Skeletal muscle satellite cell (primary cell): ENCODE results near the gene ARL6IP4.

ENCODE experiments used
- H3K27me3 ChIP-seq: 2 replicates; pipeline ENCODE4 v1.7.0; 2013; ENCODE audit warnings: low read length; ENCODE audit not compliant: control insufficient read depth, insufficient read depth
- H3K36me3 ChIP-seq: 2 replicates; pipeline ENCODE4 v1.7.0; 2013; ENCODE audit warnings: mild to moderate bottlenecking, control low read depth, low read length; ENCODE audit not compliant: insufficient read depth
- H3K4me1 ChIP-seq: 2 replicates; pipeline ENCODE4 v1.7.0; 2013; ENCODE audit warnings: low read length; ENCODE audit not compliant: control insufficient read depth, insufficient read depth
- H3K4me2 ChIP-seq: 2 replicates; pipeline ENCODE4 v1.7.0; 2013; ENCODE audit warnings: mild to moderate bottlenecking, low read length
- H3K4me3 ChIP-seq: 2 replicates; pipeline ENCODE4 v1.7.0; 2013; ENCODE audit warnings: low read length
- H3K9ac ChIP-seq: 2 replicates; pipeline ENCODE4 v1.7.0; 2013; ENCODE audit warnings: mild to moderate bottlenecking, low read depth, low read length, moderate library complexity
- H3K9me3 ChIP-seq: replicated peaks from 2 replicates; pipeline ENCODE4 v1.7.0; 2013; ENCODE audit warnings: mild to moderate bottlenecking, control low read depth, low read length

ARL6IP4 gene

DNA sequence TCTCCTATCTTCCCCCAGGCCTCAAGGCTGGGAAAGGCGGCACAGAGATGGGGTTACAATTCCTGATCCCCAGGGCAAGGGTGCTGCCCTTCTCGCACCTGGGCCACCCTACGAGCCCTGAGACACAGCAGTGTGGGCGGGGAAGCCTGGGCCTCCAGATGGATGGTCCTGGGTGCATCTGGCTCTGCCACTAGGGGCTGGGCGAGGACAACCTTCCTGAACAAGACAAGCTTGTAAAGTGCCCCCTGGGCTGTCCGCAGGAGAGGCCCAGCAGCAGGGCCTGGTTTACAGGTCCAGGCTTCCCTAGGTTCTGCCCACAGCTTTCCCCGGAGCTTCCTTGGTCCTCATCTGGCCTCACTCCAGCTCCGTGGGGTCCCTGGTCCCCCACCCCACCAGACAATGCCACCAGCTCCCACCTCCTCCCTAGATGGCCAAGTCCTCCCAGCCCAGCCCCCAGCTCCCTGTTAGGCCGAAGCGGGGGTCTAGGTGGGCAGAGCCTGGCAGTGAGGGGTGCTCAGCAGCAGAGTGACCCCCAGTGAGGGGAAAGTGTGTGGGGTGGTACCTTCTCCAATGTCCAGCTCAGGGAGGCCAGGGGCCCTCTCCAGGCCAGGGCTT lies 8.9 kb downstream of the ARL6IP4 start:
- H3K27me3 ChIP-seq = no peaks in the 10 kb centered on the region
- no peaks in the 10 kb centered on the region for H3K9me3 ChIP-seq
- H3K4me3 ChIP-seq = no peak overlapping the region
- H3K9ac ChIP-seq = no peak overlapping the region
- H3K4me2 ChIP-seq = no peak overlapping the region
- H3K36me3 ChIP-seq = peaks cover 16% of the 10 kb centered on the region
- H3K4me1 ChIP-seq = peaks cover 7% of the 10 kb centered on the region

GRCh38 chr12:122989874-122990419 lies 9.5 kb downstream of the ARL6IP4 start:
- H3K4me3 ChIP-seq = no peak overlapping the region
- peaks cover under 1% of the 10 kb centered on the region for H3K4me1 ChIP-seq
- H3K9ac ChIP-seq = no peak overlapping the region
- H3K27me3 ChIP-seq = no peaks in the 10 kb centered on the region
- no peak overlapping the region for H3K4me2 ChIP-seq
- H3K9me3 ChIP-seq = no peaks in the 10 kb centered on the region
- H3K36me3 ChIP-seq = peaks cover 17% of the 10 kb centered on the region

GRCh38 chr12:122990561-122990960 lies 10.1 kb downstream of the ARL6IP4 start:
- Histone ChIP-seq H3K36me3 (peaks cover 17% of the 10 kb centered on the region), H3K4me1 (no peaks in the 10 kb centered on the region), H3K9me3 (no peaks in the 10 kb centered on the region), H3K4me3 (no peak overlapping the region), H3K4me2 (no peak overlapping the region), H3K9ac (no peak overlapping the region), H3K27me3 (no peaks in the 10 kb centered on the region)

- Histone ChIP-seq H3K36me3 (peaks cover 17% of the 10 kb centered on the region), H3K9ac (no peak overlapping the region)
Measured at GRCh38 chr12:122990961-122991622, 10.6 kb downstream of the ARL6IP4 start.

DNA sequence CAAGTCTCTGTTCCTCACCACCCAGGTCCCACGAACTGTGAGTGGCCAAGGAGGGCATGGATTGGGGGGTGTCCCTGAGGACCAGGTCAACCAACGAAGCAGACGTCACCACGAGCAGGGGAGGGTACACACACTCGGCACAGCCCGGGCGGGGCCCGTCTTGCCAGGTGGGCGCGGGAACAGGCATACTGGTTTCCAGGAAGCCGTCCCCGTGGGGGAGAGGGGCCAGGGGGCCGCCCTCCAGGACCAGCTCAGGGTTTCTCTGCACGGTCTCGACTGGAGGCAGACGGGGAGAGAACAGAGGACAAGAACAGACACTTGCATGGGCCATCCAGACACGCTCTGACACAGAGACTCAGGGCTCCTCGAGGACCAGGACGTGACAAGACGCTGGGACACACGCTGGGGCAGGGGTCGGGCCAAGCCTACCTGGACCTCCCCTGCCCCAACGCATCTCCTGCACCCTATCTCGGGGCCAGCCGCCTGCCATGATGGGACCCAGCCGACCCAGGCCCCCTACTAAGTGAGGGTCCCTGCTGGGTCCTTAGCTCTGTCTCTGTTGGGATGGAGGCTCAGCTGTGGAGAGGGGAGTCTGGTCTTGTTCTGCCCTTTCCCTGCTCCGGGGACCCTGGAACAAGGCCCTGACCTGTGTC lies 11.3 kb downstream of the ARL6IP4 start:
- Histone ChIP-seq H3K36me3 (peaks cover 17% of the 10 kb centered on the region), H3K4me2 (no peak overlapping the region), H3K4me3 (no peak overlapping the region), H3K9me3 (no peaks in the 10 kb centered on the region), H3K4me1 (no peaks in the 10 kb centered on the region), H3K27me3 (no peaks in the 10 kb centered on the region), H3K9ac (no peak overlapping the region)

More at GRCh38 chr12:122990961-122991622, 10.6 kb downstream of the ARL6IP4 start:
- Histone ChIP-seq H3K4me3 (no peak overlapping the region), H3K27me3 (no peaks in the 10 kb centered on the region), H3K9me3 (no peaks in the 10 kb centered on the region), H3K4me2 (no peak overlapping the region), H3K4me1 (no peaks in the 10 kb centered on the region)

- Histone ChIP-seq H3K36me3 (peaks cover 12% of the 10 kb centered on the region), H3K4me3 (no peak overlapping the region), H3K27me3 (no peaks in the 10 kb centered on the region), H3K9ac (no peak overlapping the region), H3K9me3 (no peaks in the 10 kb centered on the region), H3K4me1 (no peaks in the 10 kb centered on the region), H3K4me2 (no peak overlapping the region)
Measured at GRCh38 chr12:122992386-122992785, 11.9 kb downstream of the ARL6IP4 start.

DNA sequence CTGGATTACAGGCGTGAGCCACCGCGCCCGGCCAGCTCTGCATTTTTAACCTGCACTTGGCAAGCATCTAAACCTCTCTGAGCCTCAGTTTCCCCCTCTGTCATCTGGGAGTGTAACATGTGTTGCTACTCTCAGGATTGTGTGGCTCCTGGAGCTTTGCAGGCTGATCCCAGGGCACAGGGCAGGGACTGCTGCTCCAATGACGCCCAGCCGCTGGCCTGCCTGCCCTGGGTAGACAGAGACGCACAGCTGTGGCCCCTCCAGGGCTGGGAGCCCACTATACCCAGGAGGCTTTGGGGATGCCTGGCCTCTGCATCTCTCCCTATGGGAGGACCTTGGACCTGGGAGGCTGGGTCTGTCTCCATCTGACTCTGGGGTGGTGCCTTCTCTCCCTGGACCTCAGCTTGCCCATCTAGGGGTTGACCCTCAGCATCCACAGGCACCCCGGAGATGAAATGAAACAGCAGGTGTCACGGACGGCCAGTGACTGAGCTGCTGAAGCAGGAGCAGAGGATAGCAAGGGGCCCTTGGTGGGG lies 13.7 kb downstream of the ARL6IP4 start:
- H3K27me3 ChIP-seq = no peaks in the 10 kb centered on the region
- H3K4me1 ChIP-seq = no peaks in the 10 kb centered on the region
- H3K4me2 ChIP-seq = no peak overlapping the region
- H3K9me3 ChIP-seq = no peaks in the 10 kb centered on the region
- H3K4me3 ChIP-seq = no peak overlapping the region
- H3K36me3 ChIP-seq = peaks cover 3% of the 10 kb centered on the region
- no peak overlapping the region for H3K9ac ChIP-seq

DNA sequence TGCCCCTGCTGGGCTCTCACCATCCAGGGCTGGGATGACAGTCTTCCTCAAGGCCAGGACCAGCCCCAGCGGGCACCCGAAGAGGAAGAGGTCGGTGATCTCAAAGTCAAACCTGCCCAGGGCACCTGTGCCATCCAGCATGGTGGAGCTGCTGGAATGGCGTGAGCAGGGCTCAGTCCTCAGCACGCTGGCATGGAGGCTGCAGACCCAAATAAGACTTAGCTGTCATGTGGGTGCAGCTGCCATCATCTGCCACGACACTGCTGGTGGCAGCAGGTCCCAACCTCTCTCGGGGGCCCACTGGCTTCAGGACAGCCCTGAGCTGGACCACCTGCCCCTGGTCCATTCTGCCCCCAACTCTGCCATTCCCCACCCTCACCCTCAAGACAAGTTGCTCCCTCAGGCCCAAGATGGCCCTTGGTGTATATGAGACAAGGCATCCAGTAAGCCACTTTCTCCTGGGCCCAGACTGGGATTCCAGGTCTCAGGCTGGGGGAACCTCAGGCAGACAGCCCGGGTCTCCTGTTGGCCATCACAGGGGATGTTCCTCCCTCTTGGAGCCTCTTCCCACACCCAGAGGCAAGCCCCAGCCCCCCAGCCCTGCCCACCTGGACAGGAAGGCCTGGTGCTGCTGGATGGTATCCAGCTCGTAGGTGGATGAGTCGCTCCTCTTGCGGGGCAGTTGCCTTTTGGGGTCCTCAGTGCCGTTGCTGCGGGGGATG lies 14.5 kb downstream of the ARL6IP4 start:
- peaks cover 3% of the 10 kb centered on the region for H3K36me3 ChIP-seq
- H3K4me2 ChIP-seq = no peak overlapping the region
- H3K4me1 ChIP-seq = no peaks in the 10 kb centered on the region
- H3K4me3 ChIP-seq = no peak overlapping the region
- H3K9ac ChIP-seq = no peak overlapping the region
- no peaks in the 10 kb centered on the region for H3K9me3 ChIP-seq
- H3K27me3 ChIP-seq = no peaks in the 10 kb centered on the region

DNA sequence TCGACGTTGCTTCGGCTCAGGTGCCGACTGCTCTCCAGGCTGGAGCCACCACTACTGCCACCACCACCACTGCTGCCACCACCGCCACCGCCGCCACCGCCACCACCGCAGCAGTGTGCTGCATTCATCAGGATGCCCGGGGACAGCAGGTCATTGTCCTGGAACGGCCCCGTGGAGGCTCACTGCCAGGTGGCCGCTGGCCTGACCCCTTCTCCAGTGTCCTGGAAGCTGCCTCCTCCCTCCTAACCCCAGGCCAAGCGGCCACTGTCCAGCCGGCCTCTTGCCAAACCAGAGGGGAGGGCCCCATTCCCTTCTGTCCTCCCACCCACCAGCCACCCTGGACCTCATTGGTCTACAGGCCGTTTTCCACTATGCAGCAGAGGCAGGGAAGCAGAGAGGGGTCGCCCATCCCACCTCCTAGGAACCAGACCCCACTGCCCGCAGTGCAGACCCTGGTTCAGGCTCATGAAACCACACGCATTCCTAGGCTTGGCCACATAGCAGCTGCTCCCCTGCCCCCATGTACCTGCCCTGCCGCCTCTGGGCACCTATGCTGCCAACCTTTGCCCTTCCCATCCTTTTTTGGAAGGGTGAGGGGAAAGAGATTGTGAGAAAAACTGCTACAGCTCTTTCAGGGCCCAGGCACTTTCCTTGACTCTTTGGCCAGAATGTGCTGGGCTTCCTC lies 15.2 kb downstream of the ARL6IP4 start:
- Histone ChIP-seq H3K9me3 (no peaks in the 10 kb centered on the region), H3K4me3 (no peak overlapping the region), H3K4me2 (no peak overlapping the region), H3K36me3 (peaks cover 3% of the 10 kb centered on the region), H3K4me1 (no peaks in the 10 kb centered on the region), H3K27me3 (no peaks in the 10 kb centered on the region), H3K9ac (no peak overlapping the region)

DNA sequence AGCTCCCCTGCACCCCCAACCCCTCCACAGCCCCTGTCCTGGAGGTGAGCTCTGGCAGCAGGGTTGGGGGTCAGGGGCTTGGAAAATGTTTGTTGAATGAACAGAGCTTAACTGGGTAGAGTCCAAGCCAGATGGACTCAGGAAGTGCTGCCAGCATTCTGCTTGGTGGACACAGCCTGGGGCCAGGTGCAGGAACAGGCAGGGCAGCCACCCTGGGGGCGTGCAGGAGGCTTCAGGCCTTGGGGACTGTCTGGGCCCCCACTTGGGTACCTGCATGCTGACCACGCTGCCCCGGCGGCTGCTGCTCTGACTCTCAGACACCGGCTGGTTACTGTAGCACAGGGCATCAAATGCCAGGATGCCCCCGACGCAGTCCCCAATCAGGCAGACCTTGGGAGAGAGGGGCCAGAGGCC lies 15.7 kb downstream of the ARL6IP4 start:
- Histone ChIP-seq H3K4me3 (no peak overlapping the region), H3K4me2 (no peak overlapping the region), H3K36me3 (peaks cover 3% of the 10 kb centered on the region), H3K4me1 (no peaks in the 10 kb centered on the region), H3K9ac (no peak overlapping the region), H3K27me3 (no peaks in the 10 kb centered on the region), H3K9me3 (no peaks in the 10 kb centered on the region)
